NCI-H1694 treated with DMSO at 0.1 percent for 48 hours (cell line): ENCODE measurements around the gene LRPAP1.
"Not testable (repeated sequence)": the region's sequence is repeated elsewhere in the genome, so short reads cannot be mapped to it uniquely, and the experiment has no call there.

ENCODE experiments used
- DNase-seq: peaks from one replicate; lab custom pipeline; 2025; lab: John Stamatoyannopoulos, UW

Gene LRPAP1

GRCh38 chr4:3531879-3532750 lies at the start of gene LRPAP1:
TSS of gene LRPAP1 (minus strand) at chr4:3532422. CDS start at chr4:3532412, 10 bp downstream.
- DNase-seq = peak; percentile 60

- not testable (repeated sequence) for DNase-seq
Measured at GRCh38 chr4:3581334-3582090, 49.3 kb upstream of the LRPAP1 start.

- DNase-seq = not testable (repeated sequence)
Measured at GRCh38 chr4:3580859-3581258, 48.6 kb upstream of the LRPAP1 start.

- not testable (repeated sequence) for DNase-seq
Measured at GRCh38 chr4:3578527-3579144, 46.4 kb upstream of the LRPAP1 start.

- DNase-seq = not testable (repeated sequence)
Measured at GRCh38 chr4:3578052-3578451, 45.8 kb upstream of the LRPAP1 start.

GRCh38 chr4:3577208-3577892 lies 45.1 kb upstream of the LRPAP1 start:
- not testable (repeated sequence) for DNase-seq

GRCh38 chr4:3576533-3577207 lies 44.4 kb upstream of the LRPAP1 start:
- DNase-seq = not testable (repeated sequence)

GRCh38 chr4:3575426-3576369 lies 43.5 kb upstream of the LRPAP1 start:
- not testable (repeated sequence) for DNase-seq

GRCh38 chr4:3574865-3575264 lies 42.6 kb upstream of the LRPAP1 start:
- not testable (repeated sequence) for DNase-seq

GRCh38 chr4:3574346-3574745 lies 42.1 kb upstream of the LRPAP1 start:
- not testable (repeated sequence) for DNase-seq

GRCh38 chr4:3573131-3573530 lies 40.9 kb upstream of the LRPAP1 start:
- no peak for DNase-seq

GRCh38 chr4:3572363-3572762 lies 40.1 kb upstream of the LRPAP1 start:
- peak; percentile 35 for DNase-seq

- DNase-seq = no peak
Measured at GRCh38 chr4:3571921-3572320, 39.7 kb upstream of the LRPAP1 start.

- DNase-seq = not testable (repeated sequence)
Measured at GRCh38 chr4:3570923-3571322, 38.7 kb upstream of the LRPAP1 start.

- not testable (repeated sequence) for DNase-seq
Measured at GRCh38 chr4:3569611-3570010, 37.4 kb upstream of the LRPAP1 start.

- not testable (repeated sequence) for DNase-seq
Measured at GRCh38 chr4:3566701-3567100, 34.5 kb upstream of the LRPAP1 start.

GRCh38 chr4:3566301-3566700 lies 34.1 kb upstream of the LRPAP1 start:
- not testable (repeated sequence) for DNase-seq

GRCh38 chr4:3564948-3565347 lies 32.7 kb upstream of the LRPAP1 start:
- not testable (repeated sequence) for DNase-seq

- DNase-seq = no peak
Measured at GRCh38 chr4:3563403-3563802, 31.2 kb upstream of the LRPAP1 start.

GRCh38 chr4:3562127-3562526 lies 29.9 kb upstream of the LRPAP1 start:
- DNase-seq = not testable (repeated sequence)
